H1 (cell line): ENCODE results near the gene KCNMA1. TPM values are rescaled to one million over a fixed set of nuclear protein-coding genes. Genes with fewer than 3 reads are reported as not detected.

Source experiments
- CTCF ChIA-PET: fragments of 300-600 bp; sonication (Branson Sonifier 250); formaldehyde crosslinking; loops from one replicate; lab custom pipeline; 2021; ENCODE audit not compliant: partially characterized antibody; lab: Charles Lee
- POLR2A ChIA-PET: fragments of 300-600 bp; sonication (Branson Sonifier 250); formaldehyde crosslinking; loops from one replicate; lab custom pipeline; 2021; ENCODE audit warnings: inconsistent platforms; ENCODE audit not compliant: partially characterized antibody; lab: Charles Lee
- DNase-seq, 2 experiments: peaks; one replicate each; pipeline versions ENCODE4 v3.0.0 to v3.0.0-alpha.2; 2010 to 2022; ENCODE audit warnings: low spot score in 2 of 2, low read depth in 1 of 2, mixed read lengths in 1 of 2
- FAIRE-seq: peaks from 2 replicates; lab custom pipeline; 2011; peaks lifted over from hg19 to GRCh38; lab: Jason Lieb, UNC
- H2AFZ ChIP-seq: 2 replicates; pipeline ENCODE4 v1.8.1; 2012; ENCODE audit warnings: low read length, inconsistent platforms
- H2AK5ac ChIP-seq: 2 replicates; pipeline ENCODE4 v1.6.1; 2013; ENCODE audit warnings: low read depth, low read length
- H2BK120ac ChIP-seq: replicated peaks from 2 replicates; pipeline ENCODE3; 2013; ENCODE audit warnings: low read depth, low read length, inconsistent platforms
- H2BK12ac ChIP-seq: 2 replicates; pipeline ENCODE4 v1.6.1; 2013; ENCODE audit warnings: low read depth, low read length
- H2BK15ac ChIP-seq: 2 replicates; pipeline ENCODE4 v1.6.1; 2013; ENCODE audit warnings: low read length
- H2BK20ac ChIP-seq: 2 replicates; pipeline ENCODE4 v1.6.1; 2013; ENCODE audit warnings: low read length
- H2BK5ac ChIP-seq: 2 replicates; pipeline ENCODE4 v1.6.1; 2013; ENCODE audit warnings: low read depth, low read length
- H3K14ac ChIP-seq: 2 replicates; pipeline ENCODE4 v1.6.1; 2013; ENCODE audit warnings: inconsistent platforms; ENCODE audit not compliant: insufficient read length
- H3K18ac ChIP-seq: 2 replicates; pipeline ENCODE4 v1.6.1; 2013; ENCODE audit warnings: low read length; ENCODE audit errors: extremely low read depth
- H3K23ac ChIP-seq: 2 replicates; pipeline ENCODE4 v1.6.1; 2013; ENCODE audit warnings: inconsistent platforms; ENCODE audit not compliant: insufficient read length
- H3K23me2 ChIP-seq: 2 replicates; pipeline ENCODE4 v1.6.1; 2013; ENCODE audit warnings: low read depth, low read length
- H3K27ac ChIP-seq: 2 replicates; pipeline ENCODE4 v1.6.1; 2011; ENCODE audit warnings: low read depth, low read length, inconsistent platforms
- H3K27me3 ChIP-seq, 4 experiments: replicated peaks in 1 of 4; 1 replicate in 1 of 4; 2 replicates in 3 of 4; pipeline versions ENCODE4 v1.6.1 to v1.8.1; 2011 to 2013; ENCODE audit warnings: low read length in 3 of 4, mild to moderate bottlenecking in 3 of 4, inconsistent platforms in 2 of 4, mixed read lengths in 2 of 4, moderate library complexity in 1 of 4; ENCODE audit not compliant: control insufficient read depth in 3 of 4, insufficient read depth in 3 of 4; ENCODE audit errors: extremely low read depth in 1 of 4
- H3K36me3 ChIP-seq, 4 experiments: 2 replicates each; pipeline versions ENCODE4 v1.6.1 to v1.8.1; 2011 to 2013; ENCODE audit warnings: mild to moderate bottlenecking in 4 of 4, low read length in 3 of 4, moderate library complexity in 2 of 4, control low read depth in 1 of 4, inconsistent platforms in 1 of 4; ENCODE audit not compliant: insufficient read depth in 4 of 4, control insufficient read depth in 2 of 4
- H3K4ac ChIP-seq: replicated peaks from 2 replicates; pipeline ENCODE3; 2013; ENCODE audit warnings: low read length, low read depth, mixed read lengths, inconsistent platforms; ENCODE audit not compliant: insufficient read length
- H3K4me1 ChIP-seq, 4 experiments: replicated peaks in 1 of 4; 1 replicate in 1 of 4; 2 replicates in 3 of 4; pipeline versions ENCODE4 v1.6.1 to v1.8.1; 2011 to 2013; ENCODE audit warnings: low read length in 3 of 4, inconsistent platforms in 2 of 4, mixed read lengths in 1 of 4; ENCODE audit not compliant: insufficient read depth in 4 of 4, control insufficient read depth in 3 of 4
- H3K4me2 ChIP-seq, 2 experiments: 2 replicates each; pipeline versions ENCODE4 v1.6.1 to v1.8.1; 2011 to 2013; ENCODE audit warnings: low read depth in 2 of 2, low read length in 2 of 2, control low read depth in 1 of 2, inconsistent platforms in 1 of 2, mild to moderate bottlenecking in 1 of 2; ENCODE audit not compliant: insufficient read depth in 1 of 2
- H3K4me3 ChIP-seq, 4 experiments: fragments of 200-600, 300-600 bp in 1 of 4; sonication (generic), shearing (Covaris generic), sonication (Bioruptor Twin) in 1 of 4; 2 replicates each; pipeline versions ENCODE4 v1.5.1 to v1.8.1; 2011 to 2016; ENCODE audit warnings: low read length in 4 of 4, low read depth in 3 of 4, control low read depth in 2 of 4, inconsistent platforms in 2 of 4, mild to moderate bottlenecking in 2 of 4, mixed read lengths in 1 of 4, moderate library complexity in 1 of 4; ENCODE audit not compliant: insufficient read depth in 2 of 4; ENCODE audit errors: extremely low read depth in 1 of 4
- H3K56ac ChIP-seq: replicated peaks from 2 replicates; pipeline ENCODE3; 2013; ENCODE audit warnings: low read depth, mild to moderate bottlenecking, mixed read lengths, low read length, inconsistent platforms; ENCODE audit not compliant: insufficient read length
- H3K79me1 ChIP-seq: 2 replicates; pipeline ENCODE4 v1.6.1; 2013; ENCODE audit warnings: low read depth, low read length, control low read depth
- H3K79me2 ChIP-seq, 2 experiments: 2 replicates each; pipeline versions ENCODE4 v1.6.1 to v1.8.1; 2012 to 2013; ENCODE audit warnings: low read length in 2 of 2, mild to moderate bottlenecking in 2 of 2, inconsistent platforms in 1 of 2; ENCODE audit not compliant: insufficient read depth in 2 of 2, control insufficient read depth in 1 of 2
- H3K9ac ChIP-seq, 4 experiments: replicated peaks in 1 of 4; 1 replicate in 1 of 4; 2 replicates in 3 of 4; pipeline versions ENCODE4 v1.6.1 to v1.8.1; 2011 to 2013; ENCODE audit warnings: low read depth in 3 of 4, low read length in 3 of 4, control low read depth in 2 of 4, mild to moderate bottlenecking in 2 of 4, moderate library complexity in 2 of 4, inconsistent platforms in 1 of 4; ENCODE audit errors: extremely low read depth in 1 of 4
- H3K9me3 ChIP-seq, 2 experiments: 2 replicates each; pipeline versions ENCODE4 v1.6.1 to v1.8.1; 2012 to 2013; ENCODE audit warnings: mild to moderate bottlenecking in 2 of 2, moderate library complexity in 2 of 2, control low read depth in 1 of 2, inconsistent platforms in 1 of 2, low read depth in 1 of 2, low read length in 1 of 2, mixed read lengths in 1 of 2; ENCODE audit not compliant: insufficient read depth in 2 of 2
- H4K20me1 ChIP-seq, 2 experiments: replicated peaks in 1 of 2; 2 replicates each; pipeline versions ENCODE3 to v1.8.1; 2011 to 2013; ENCODE audit warnings: inconsistent platforms in 2 of 2, low read length in 2 of 2, mild to moderate bottlenecking in 1 of 2; ENCODE audit not compliant: insufficient read depth in 2 of 2, control insufficient read depth in 1 of 2
- H4K5ac ChIP-seq: 2 replicates; pipeline ENCODE4 v1.6.1; 2013; ENCODE audit warnings: low read length, low read depth, mixed read lengths, inconsistent platforms; ENCODE audit not compliant: insufficient read length
- H4K8ac ChIP-seq: 2 replicates; pipeline ENCODE4 v1.8.0; 2013; ENCODE audit warnings: mild to moderate bottlenecking, moderate library complexity, low read length, inconsistent platforms; ENCODE audit not compliant: insufficient read depth; ENCODE audit errors: extremely low read depth
- H4K91ac ChIP-seq: replicated peaks from 2 replicates; pipeline ENCODE3; 2013; ENCODE audit warnings: low read length, mixed read lengths, inconsistent platforms; ENCODE audit not compliant: insufficient read length
- CBX8 ChIP-seq: fragments of 300-800, 300-1000 bp; sonication (generic); IDR thresholded peaks from 2 replicates; pipeline ENCODE4 v1.7.1; 2016; ENCODE audit warnings: low read depth, low read length, borderline replicate concordance
- EZH2 ChIP-seq: fragments of 200-600 bp; sonication (generic); IDR thresholded peaks from 2 replicates; pipeline ENCODE4 v1.7.1; 2012; ENCODE audit warnings: low read depth, mild to moderate bottlenecking, moderate library complexity, low read length, inconsistent platforms; ENCODE audit not compliant: severe bottlenecking
- NANOG ChIP-seq: IDR thresholded peaks from 2 replicates; pipeline ENCODE4 v1.6.1; 2011; ENCODE audit warnings: low read length, low read depth, mild to moderate bottlenecking, inconsistent platforms; ENCODE audit not compliant: insufficient read depth, poor library complexity, severe bottlenecking
- SIN3A ChIP-seq, 2 experiments: IDR thresholded peaks in 1 of 2; conservative IDR thresholded peaks in 1 of 2; 2 replicates each; pipeline ENCODE4 v1.6.1; 2011 to 2012; ENCODE audit warnings: low read length in 2 of 2, improper control_type of control experiment in 1 of 2, low read depth in 1 of 2, mild to moderate bottlenecking in 1 of 2
- SP1 ChIP-seq: IDR thresholded peaks from 2 replicates; pipeline ENCODE4 v1.6.1; 2011; ENCODE audit warnings: low read depth, low read length
- YY1 ChIP-seq: IDR thresholded peaks from 2 replicates; pipeline ENCODE4 v1.6.1; 2011; ENCODE audit warnings: low read depth, mild to moderate bottlenecking, low read length
- WGBS, 2 experiments: shearing (Covaris generic) in 1 of 2; methylation state at CpG; one replicate each; pipeline versions ENCODE4 v1.1.6 to v1.1.7; 2013 to 2015; ENCODE audit warnings: low lambda C conversion rate in 2 of 2, mixed read lengths in 2 of 2, inconsistent platforms in 1 of 2, low coverage in 1 of 2, missing lambda C conversion rate in 1 of 2; ENCODE audit not compliant: insufficient replicate concordance in 2 of 2, insufficient coverage in 1 of 2, insufficient read length in 1 of 2; ENCODE audit errors: extremely low coverage in 1 of 2, missing lambda C conversion rate in 1 of 2; 5-methylcytosine and 5-hydroxymethylcytosine counted together
- polyA plus RNA-seq, 7 experiments: library from polyadenylated mRNA; depleted of rRNA in 3 of 7; stranded (reverse) in 5 of 7; unstranded in 2 of 7; fragments of >200 nt in 5 of 7; fragments of 200-250 nt in 2 of 7; gene quantifications; 1 replicate in 5 of 7; 2 replicates in 1 of 7; 4 replicates in 1 of 7; pipeline versions ENCODE4 v1.2.1 to v1.2.3, GENCODE V29; 2011 to 2013; ENCODE audit warnings: missing spikeins in 2 of 7, mixed read lengths in 2 of 7
- total RNA-seq: library from RNA; stranded (reverse); fragmentation: NEBNext Ultra II Directional; extraction: Animal tissue kit (Norgen Biotek cat#: 25700); gene quantifications from 2 replicates; pipeline ENCODE4 v1.2.1, GENCODE V29; 2021
- TF ChIP-seq, protein P1 (sequence below): IDR thresholded peaks from 2 replicates; pipeline ENCODE4 v1.6.1; 2012; ENCODE audit warnings: inconsistent platforms

Gene KCNMA1
- total and polyA plus RNA-seq, 2 of the 8 experiments (the other 6 are each of a cell fraction or from before 2014, with no cell fraction given): 10.2 to 11.1 TPM

DNA sequence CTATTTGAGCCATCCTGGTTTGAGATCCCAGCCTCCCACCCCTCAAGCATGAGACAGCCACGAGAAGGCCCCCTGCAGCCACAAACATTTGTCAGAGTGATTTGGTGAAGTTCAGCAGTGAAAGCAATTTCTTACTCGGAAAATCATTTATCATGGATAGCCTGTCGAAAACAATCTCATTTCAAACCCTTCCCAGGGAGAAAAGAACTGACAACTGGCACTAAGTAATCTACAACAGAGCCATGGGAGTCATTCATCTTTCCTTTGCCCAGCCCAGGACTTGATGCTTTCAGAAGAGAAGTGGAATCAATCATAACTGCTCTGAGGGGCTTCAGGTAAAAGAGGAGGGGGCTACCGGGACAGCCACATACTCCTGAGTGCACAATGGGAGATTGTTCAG is 411.2 kb downstream of the KCNMA1 start:
- Histone ChIP-seq H4K20me1 (no peaks in the 10 kb centered on the region), H2BK15ac (no peak overlapping the region), H2BK120ac (no peak overlapping the region), H3K79me2 (no peaks in the 10 kb centered on the region), H3K56ac (no peak overlapping the region), H3K27ac (no peak overlapping the region), H4K5ac (no peak overlapping the region), H4K91ac (no peak overlapping the region), H3K23me2 (no peaks in the 10 kb centered on the region), H3K36me3 (no peaks in the 10 kb centered on the region), H2AK5ac (no peak overlapping the region), H3K4me1 (no peaks in the 10 kb centered on the region; a peak in 1 of 7 replicates), H3K4me2 (no peak overlapping the region), H3K23ac (no peak overlapping the region), H3K27me3 (no peaks in the 10 kb centered on the region), H3K9me3 (no peaks in the 10 kb centered on the region), H2AFZ (no peak overlapping the region), H3K9ac (no peak overlapping the region), H3K18ac (no peak overlapping the region), H2BK12ac (no peak overlapping the region), H2BK5ac (no peak overlapping the region), H3K4ac (no peak overlapping the region), H3K4me3 (no peak overlapping the region), H4K8ac (no peak overlapping the region), H3K14ac (no peak overlapping the region), H3K79me1 (no peaks in the 10 kb centered on the region), H2BK20ac (no peak overlapping the region)
- FAIRE-seq (no peak), DNase-seq (no peak)
- TF ChIP-seq SP1: no peak
- no peak for TF ChIP-seq EZH2
- TF ChIP-seq CBX8: no peak
- no peak for TF ChIP-seq NANOG
- TF ChIP-seq, protein P1, sequence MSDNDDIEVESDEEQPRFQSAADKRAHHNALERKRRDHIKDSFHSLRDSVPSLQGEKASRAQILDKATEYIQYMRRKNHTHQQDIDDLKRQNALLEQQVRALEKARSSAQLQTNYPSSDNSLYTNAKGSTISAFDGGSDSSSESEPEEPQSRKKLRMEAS: no peak
- TF ChIP-seq YY1: no peak
- TF ChIP-seq SIN3A (conservative IDR thresholded peaks at IDR 0.05 in 1 of 2, IDR thresholded peaks at IDR 0.05 in 1 of 2; ENCODE audit: low read depth in 1 of 2, low read length in 2 of 2): no peak
- 80% methylated on average over 4 of the region's 4 CpGs; no CpG with 5 or more reads in 1 of the 2 experiments for WGBS, 2 experiments
- POLR2A ChIA-PET: interaction anchor here (0.5 kb wide), 1 partner anchor 747 kb away, joined by 4 read pairs; no protein-coding TSS in a partner anchor
- CTCF ChIA-PET: interaction anchor here (0.9 kb wide), 1 partner anchor 164 kb away, joined by 3 read pairs; no protein-coding TSS in a partner anchor
